ENCODE results near the gene IFIT2.
"Not testable (repeated sequence)": the region's sequence is repeated elsewhere in the genome, so short reads cannot be mapped to it uniquely, and the experiment has no call there.

The IFIT2 gene, protein sequence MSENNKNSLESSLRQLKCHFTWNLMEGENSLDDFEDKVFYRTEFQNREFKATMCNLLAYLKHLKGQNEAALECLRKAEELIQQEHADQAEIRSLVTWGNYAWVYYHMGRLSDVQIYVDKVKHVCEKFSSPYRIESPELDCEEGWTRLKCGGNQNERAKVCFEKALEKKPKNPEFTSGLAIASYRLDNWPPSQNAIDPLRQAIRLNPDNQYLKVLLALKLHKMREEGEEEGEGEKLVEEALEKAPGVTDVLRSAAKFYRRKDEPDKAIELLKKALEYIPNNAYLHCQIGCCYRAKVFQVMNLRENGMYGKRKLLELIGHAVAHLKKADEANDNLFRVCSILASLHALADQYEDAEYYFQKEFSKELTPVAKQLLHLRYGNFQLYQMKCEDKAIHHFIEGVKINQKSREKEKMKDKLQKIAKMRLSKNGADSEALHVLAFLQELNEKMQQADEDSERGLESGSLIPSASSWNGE
- 61.1 to 914 (median 240) reads per million in 4 donors for total RNA-seq

DNA sequence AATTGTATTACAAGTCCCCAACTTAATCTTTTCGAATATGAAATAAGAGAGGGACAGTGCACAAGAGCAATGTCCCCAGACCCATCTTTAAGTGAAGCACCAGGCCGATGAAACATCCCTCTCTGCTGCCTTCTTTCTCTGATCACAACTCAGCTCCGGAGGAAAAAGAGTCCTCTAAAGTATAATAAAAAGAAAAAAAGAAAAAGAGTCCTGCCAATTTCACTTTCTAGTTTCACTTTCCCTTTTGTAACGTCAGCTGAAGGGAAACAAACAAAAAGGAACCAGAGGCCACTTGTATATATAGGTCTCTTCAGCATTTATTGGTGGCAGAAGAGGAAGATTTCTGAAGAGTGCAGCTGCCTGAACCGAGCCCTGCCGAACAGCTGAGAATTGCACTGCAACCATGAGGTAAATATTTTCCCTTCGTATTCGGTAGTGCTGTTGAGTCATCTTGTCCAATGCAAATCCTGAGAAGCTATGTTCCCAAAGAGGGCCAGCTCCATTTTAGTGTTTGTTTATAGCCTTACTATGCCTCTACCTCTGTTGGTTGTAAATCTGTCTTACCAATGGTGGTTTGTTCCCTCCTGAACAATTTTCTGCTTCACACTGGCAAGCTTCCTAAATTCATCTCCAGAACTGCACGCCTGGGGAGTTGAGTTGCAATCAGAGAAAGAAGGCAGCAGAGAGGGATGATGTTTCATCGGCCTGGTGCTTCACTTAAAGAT lies at the start of gene IFIT2:
Gene IFIT2 (plus strand): TSS at position 326 of the 725 bp plus-strand sequence. CDS start 78 bp downstream, at position 404.
- peak in 3 of 5 donors; percentile 11 to 43 (median 18) for DNase-seq

DNA sequence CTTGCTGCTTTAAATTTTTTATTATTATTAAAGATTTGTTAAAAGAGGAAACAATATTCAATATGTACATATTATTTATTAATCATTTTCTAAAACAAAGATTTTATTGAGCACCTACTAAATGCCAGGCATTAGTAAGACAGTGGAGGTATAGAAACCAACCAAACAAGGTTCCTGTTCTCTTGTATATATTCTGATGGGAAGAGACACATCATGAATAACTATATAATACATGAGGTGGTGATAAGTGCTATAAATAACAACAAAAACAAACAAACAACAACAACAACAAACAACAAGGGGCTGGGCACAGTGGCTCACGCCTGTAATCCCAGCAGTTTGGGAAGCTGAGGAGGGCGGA lies 49.6 kb upstream of the IFIT2 start:
- DNase-seq, result no peak

DNA sequence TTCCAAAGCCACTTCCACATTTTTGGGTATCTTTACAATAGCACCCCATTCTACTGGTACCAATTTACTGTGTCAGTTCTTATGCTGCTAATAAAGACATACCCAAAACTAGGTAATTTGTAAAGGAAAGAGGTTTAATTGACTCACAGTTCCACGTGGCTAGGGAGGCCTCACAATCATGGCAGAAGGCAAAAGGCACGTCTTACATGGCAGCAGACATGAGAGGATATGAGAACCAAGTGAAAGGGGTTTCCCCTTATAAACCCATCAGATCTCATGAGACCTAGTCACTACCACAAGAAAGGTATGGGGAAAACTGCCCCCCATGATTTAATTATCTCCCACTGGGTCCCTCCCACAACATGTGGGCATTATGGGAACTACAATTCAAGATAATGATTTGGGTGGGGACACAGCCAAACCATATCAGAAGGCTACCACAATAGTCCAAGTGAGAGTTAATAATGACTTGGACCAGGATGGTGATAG lies 46.7 kb upstream of the IFIT2 start:
- DNase-seq, result not testable (repeated sequence)

DNA sequence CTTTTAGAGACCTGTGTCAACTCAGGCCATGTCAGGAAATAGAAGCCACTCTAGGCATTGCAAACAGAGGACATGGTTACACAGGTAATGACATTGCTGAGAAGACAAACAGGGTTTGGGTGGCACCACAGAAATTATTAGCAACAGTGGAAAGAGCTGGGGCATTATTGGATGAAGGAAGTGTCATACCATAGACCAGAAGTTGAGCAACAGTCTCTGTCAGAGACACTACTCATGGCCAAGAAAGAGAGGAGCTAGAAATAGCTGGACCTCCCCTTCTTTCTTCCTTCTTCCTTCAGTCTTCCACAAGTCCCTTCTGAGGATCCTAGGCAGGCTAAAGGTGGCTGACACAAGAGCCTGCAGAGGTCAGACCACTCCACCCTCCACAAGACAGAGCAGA lies 46.1 kb upstream of the IFIT2 start:
- DNase-seq, result no peak

DNA sequence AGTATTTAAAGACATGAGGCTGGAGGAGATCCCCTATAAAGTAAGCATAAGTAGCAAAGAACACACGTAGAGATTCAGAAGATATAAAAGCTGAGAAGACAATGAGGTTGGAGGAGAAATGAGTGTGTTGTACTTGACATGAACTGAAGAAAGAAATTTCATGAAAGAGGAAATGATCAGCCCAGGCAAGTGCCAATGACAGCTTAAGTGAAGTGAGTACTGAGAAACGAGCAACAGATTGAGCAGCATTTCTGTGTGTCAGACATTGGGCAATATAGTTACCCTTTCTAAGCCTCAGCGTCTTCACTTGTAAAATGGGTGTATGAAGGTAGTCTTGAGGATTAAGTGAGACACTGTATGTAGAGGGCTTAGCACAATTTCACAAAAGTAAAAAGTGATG lies 45.5 kb upstream of the IFIT2 start:
- no peak for DNase-seq

DNA sequence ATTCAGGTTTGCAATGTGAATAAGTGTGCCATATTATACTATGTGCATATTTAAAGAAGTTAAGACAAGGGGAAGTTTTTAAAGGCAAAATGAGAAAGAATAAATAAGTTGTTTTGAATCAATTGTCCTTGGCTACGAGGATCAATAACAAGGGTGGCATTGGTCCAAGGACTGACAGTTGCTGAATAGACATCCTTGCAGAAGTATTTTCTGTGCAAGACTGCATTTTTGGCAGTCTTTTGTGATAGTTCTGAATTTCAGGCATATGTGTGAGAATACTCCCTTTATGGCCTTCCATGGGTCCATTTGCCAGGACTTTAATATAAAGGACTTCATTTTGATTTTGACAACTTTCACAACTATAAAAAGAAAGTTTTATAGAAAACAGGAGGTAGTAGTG lies 44.9 kb upstream of the IFIT2 start:
- no peak for DNase-seq

DNA sequence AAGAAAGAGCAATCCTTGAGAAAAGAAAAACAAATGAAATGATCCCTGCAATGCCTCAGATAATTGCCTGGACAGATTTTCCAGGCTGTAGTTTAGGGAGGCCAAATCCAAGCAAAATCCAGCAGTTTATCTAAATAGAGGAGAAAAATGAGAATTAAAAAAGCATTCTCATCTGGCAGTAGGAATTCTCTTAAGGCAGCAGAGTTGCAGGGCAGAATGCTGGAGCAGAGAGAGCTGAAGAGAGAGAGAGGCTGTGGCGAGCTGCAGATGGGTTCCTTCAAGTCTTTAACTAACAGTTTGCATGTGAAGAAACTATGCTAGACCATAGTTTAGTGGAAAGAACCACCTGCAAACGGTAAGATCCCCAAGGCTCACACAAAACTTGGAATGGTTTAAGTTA lies 44.3 kb upstream of the IFIT2 start:
- no peak for DNase-seq

DNA sequence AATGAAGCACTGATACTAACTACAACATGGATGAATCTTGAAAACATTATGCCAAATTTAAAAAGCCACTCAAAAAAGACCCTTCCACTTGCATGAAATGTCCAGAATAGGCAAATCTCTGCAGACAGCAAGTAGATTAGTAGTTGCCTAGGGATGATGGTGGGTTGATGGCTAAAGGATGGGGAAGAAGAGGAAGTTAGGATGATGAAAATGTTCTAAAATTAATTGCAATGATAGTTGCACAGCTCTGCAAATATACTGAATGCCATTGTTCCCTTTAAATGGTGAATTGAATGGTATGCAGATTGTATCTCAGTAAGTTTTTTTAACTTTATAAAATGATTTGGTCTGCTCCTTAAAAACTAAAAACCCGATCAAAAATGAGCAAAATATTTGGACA lies 43.0 kb upstream of the IFIT2 start:
- no peak for DNase-seq

DNA sequence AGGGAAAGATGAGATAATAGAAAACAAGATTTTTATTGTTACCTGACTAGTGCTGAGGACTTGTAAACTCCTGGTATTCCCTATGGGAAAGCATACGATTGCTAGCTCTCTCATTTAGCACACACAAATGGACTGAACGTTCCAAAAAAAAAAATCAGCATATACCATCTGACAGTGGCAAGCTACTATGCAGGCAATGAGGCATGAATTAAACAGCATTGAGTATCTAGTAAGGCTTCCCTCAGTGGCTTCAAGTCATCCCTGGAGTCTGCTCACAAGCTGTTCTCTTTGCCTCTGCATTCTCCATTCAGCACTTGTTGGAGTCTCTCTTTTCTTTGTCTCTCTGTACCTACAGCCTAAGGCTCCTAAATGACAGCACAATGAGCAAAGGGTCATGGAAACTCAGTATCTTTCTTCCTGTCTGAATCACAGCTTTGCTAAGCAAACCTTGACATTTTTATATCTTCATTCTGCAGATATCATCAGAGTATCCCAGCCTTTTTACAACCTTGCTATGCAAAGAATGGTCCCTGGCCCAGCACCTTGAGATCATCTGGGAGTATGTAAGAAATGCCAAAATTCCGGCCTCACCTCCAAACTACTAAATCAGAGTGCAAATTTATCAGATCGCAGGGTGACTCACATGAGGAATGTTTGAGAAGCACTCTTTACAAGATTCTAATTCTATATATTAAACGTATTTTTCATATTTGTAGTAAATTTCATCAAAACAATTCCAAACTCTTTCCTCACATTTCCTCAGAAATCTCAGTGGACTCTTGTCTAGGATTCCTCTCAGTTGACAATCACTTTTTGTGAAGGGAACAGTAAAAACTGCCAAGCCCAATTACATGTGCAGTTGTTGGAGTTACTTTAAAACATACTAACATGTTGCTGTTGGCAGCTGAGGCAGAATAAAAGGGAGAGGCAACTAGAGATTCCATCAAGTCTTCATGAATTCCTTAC lies 39.5 kb upstream of the IFIT2 start:
- no peak for DNase-seq

DNA sequence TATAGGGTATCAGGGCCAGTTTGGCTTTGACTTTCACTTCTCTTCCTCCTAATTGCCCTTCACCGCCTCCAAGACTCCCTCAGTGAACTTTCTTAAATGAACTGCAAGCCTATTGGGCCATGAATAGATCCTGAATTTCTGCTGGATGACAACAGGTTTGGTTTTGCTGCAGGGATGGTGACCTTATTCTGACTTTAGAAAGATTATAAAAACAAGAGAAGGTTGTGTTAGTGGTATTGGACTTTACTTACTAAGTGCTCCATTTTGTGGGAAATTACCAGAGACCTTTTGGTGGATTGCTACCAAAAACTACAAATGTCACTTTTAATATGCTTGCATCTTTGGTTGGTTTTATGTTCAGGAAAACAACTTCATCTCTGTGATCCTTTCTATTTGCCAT lies 38.8 kb upstream of the IFIT2 start:
- DNase-seq, result no peak

DNA sequence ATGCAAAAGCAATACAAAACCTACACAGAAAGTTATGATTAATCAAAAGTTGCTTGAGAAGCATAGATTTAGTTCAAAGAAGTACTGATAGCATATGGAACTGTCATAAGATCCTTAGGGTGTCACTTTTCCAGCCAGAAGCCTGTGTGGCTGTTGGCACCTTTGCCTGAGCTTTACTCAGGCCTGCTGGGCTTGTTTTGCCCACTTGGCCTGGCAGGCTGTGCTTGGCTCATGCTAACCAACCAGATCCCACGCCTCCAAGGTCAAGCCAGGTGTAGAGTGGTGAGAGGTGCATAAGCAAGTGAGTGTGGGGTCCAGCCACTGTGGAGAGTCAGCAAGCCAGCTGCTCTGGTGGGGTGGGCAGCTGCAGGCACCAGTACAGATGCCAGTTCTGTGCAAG lies 38.3 kb upstream of the IFIT2 start:
- no peak for DNase-seq

DNA sequence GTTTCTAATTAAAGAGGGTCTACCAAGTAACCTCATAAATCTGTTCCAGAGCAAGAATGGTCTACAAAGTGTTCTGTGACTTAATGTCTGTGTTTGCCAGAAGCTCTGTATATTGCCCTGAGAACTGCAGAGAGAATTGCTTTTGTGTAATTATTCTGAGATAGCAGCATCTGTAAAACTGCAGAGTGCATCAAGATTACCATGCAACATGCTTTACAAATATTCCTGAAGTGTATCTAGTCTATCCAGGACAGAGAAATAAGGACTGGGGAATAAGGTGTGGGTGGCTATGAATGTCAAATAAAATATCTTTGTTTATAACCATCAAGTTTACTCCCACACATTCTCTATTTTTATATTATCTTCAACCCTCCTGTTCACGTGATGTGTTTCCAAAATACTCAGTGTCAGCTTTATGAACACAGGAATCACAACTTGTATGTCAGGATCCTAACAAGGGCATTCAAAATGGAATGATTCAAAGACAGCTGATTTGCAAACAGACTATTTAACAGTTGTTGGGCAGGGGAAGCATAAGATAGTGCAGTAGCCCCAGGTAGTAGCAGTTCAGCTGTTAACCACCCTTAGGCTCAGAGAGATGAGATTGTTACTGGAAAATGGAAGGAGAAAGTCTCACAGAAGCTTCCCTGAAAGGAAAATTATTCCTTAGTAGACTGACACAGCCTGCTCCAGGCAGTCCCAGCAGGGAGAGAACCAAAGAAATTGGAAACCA lies 35.0 kb upstream of the IFIT2 start:
- DNase-seq, result no peak

DNA sequence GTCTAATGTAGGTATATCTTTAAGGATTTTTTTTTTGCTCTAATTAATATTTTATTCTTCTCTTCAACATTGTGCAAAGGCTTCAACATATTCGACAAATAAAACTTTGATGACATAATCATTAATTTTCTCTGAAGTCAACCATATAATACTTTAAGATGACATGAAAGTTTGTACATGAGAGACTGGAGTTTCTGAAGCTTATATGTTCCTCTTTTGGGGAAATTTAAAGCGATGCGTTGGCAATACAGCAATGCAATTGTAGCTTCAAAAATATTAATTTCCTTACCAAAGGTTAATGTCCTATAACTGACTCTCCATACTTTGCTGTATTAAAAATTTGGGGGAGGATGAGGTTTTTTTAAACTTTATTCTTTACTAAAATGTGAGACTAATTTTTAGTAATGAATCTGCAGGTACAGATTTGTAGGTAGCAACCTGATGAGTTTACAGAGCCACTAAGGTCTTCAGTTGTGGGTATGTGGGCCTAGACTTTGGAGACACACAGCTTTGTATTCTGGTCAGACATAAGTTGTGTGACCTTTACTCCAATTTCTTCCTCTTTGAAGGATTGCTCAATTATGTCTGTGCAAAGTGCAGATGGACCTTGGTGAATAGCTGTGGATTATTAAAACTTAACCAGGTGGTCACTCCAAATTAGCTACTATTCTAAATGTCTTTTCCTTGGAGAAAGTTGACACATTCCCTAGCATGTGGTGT lies 32.3 kb upstream of the IFIT2 start:
- DNase-seq, result no peak

DNA sequence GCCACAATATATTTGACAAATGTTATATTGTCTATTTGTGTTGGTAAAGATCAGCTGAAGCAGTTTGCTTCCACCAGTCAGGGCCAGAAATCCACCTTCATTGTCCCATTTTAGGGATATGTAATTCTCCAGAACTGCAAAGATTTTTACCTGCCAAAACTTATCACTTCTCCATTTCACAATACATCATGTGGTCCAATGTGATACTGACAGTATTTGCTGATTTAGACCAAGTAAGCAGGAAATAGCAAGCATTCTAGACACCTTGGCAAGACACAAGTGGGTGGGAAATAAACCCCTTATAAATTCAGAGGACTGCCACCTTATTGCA lies 31.7 kb upstream of the IFIT2 start:
- DNase-seq, result no peak

DNA sequence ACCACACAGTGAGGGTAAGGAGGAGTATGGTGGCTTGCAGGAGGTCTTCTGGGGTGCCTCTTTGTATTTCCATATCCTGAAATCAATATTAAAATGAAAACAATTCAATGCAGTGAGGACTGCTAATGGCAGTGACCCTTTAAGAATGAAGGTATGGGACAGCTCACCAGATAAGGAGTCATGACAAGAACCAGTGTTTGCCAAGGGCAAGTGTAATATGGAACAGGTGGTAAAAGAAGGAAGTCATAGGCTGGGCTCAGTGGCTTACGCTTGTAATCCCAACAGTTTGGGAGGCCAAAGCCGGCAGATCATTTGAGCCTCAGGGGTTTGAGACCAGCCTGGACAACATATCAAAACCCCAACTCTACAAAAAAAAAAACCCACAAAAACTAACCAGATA lies 30.3 kb upstream of the IFIT2 start:
- DNase-seq, result no peak

DNA sequence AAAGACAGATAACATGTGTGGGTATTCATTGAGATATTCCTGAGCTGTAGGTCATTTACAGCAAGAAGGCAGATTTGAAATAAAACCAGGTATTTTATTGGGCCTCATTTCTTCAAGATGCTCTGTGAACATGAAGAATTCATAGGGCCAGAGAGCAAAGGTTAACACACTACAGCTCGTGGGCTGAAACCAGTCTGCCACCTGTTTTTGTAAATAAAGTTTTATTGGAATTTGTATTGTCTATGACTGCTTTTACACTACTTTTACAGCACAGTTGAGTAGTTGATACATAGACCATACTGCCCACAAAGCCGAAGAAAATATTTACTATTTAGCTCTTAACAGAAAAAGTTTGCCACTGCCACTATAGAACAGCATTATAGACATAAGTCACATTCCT lies 28.2 kb upstream of the IFIT2 start:
- no peak for DNase-seq

DNA sequence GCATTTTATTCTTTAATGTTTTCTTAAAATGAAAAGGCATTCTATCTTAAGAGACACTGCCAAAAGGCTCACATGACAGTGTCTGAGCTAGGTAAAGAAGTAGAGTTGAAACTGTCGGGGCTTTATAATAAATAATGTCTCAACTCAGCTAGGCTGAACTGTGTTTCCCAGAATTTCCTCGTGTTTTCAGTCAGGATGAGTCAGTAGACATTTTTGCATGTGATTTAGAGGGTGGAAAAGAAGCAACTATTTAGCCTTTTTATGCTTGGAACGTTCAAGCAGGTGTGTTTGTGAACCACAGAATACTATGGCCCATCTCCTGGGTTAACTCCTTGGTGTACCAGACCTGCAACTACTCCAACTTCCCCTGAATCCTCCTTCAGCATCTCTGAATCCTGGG lies 26.9 kb upstream of the IFIT2 start:
- no peak for DNase-seq

DNA sequence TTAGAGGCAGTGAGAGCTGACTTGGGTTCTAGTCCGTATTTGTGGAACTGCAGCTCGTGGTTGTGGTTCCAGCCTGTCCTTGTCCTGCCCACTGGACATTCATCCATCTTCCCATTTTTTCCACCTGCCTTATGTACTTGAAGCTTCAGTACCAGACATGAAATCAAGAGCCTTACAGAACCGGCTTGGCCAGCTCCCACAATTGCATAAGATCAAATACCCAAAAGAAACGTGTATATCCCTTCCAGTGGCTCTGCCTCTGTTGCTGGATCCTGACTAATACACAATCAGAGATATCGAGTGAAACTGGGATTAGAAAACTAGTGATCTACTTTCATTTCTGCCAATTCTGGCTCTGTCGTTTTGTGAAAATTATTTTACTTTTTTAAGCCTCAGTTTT lies 26.5 kb upstream of the IFIT2 start:
- DNase-seq, result no peak

DNA sequence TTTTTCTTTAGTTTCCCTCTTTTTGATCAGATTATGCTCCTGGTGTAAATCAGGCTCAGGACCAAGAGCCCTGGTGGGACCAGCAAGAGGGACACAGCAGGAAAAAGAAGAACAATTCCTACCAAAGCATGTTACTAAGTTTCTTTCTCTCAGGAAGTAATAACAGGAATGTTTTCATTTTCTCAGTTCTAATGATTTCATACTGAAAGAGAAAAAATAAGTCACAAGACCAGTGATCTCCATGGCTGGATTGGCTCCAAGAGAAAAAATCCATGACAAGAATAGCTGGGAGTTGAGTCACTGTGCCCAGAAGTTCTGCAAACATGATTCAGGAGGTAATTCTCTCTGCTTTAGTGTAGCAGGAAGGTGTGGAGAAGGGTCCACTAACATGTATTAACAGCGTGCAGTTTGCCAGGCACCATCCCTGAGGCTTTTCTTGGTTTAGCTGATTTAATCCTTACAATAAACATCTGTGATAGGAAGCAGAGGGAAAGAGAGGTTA lies 23.8 kb upstream of the IFIT2 start:
- no peak for DNase-seq

DNA sequence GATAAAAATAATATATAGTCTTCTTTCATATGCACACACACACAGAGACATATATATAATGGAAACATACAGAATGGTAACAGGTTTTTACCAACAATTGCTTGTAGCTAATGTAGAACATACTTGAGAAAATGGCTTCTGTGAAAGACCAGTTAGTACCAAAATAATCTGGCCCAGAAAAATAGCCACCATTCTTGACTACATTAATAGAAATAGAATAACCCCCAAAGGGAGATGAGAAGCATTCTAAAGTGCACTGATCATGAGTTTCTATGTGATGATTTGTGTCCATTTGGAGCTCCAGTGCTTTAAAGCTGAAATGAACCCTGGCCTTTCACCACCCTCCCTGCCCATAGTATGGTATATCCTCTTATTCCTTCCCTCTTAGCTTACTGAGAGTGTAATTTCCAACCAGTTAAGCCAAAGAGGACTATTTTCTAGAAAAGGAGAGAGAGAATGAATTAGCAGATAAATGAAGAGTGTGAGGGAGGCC lies 22.9 kb upstream of the IFIT2 start:
- DNase-seq, result no peak

DNA sequence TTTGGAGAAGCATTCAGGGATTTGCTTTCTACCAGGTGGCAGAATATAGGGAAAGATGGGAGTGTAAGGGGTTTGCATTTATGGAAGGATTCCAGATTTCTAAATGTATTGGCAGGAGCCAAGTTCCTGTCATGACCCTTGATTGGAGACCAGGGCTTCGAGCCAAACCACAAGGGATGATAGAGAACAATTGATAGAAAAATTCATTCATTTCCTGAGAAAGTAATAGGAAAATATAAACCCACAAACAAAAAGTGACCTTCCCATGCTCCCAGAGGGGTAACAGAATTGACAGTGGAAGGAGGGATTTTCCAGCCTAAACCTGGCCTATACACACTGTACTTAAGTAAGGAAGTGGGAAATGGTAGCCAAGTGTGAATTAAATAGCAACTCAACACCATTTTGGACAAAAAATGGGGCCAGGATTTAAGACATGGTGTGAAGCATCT lies 22.4 kb upstream of the IFIT2 start:
- DNase-seq, result no peak
